Activated T-cell treated with anti-CD3 and anti-CD28 coated beads, Interleukin-2, amount 50 U/mL, for 1 hour (primary cell): ENCODE results near the gene DIS3L2.

Source experiments
- DNase-seq: peaks from one replicate; pipeline ENCODE4 v3.0.0-alpha.2; 2020

Gene DIS3L2

GRCh38 chr2:232327105-232328031 is 365.9 kb downstream of the DIS3L2 start:
- DNase-seq = peak; percentile 90

- no peak for DNase-seq
These were observed 366.5 kb downstream of the DIS3L2 start for GRCh38 chr2:232328032-232328422.

- DNase-seq = peak; percentile 14
These were observed 367.3 kb downstream of the DIS3L2 start for GRCh38 chr2:232328516-232329460.

GRCh38 chr2:232329716-232330067 is 368.2 kb downstream of the DIS3L2 start:
- no peak for DNase-seq

- DNase-seq = peak; percentile 15
These were observed 368.8 kb downstream of the DIS3L2 start for GRCh38 chr2:232330068-232330999.

- DNase-seq = peak; percentile 14
These were observed 369.5 kb downstream of the DIS3L2 start for GRCh38 chr2:232331061-232331460.

- DNase-seq = peak; percentile 8
These were observed 370.1 kb downstream of the DIS3L2 start for GRCh38 chr2:232331641-232332040.

GRCh38 chr2:232332244-232332939 is 370.9 kb downstream of the DIS3L2 start:
- DNase-seq = peak; percentile 10

GRCh38 chr2:232332940-232333259 is 371.4 kb downstream of the DIS3L2 start:
- DNase-seq = no peak

- peak; percentile 16 for DNase-seq
These were observed 372.0 kb downstream of the DIS3L2 start for GRCh38 chr2:232333361-232334135.

- peak; percentile 12 for DNase-seq
These were observed 372.8 kb downstream of the DIS3L2 start for GRCh38 chr2:232334136-232334884.

GRCh38 chr2:232334885-232335205 is 373.3 kb downstream of the DIS3L2 start:
- peak; percentile 4 for DNase-seq

- DNase-seq = peak; percentile 22
These were observed 373.8 kb downstream of the DIS3L2 start for GRCh38 chr2:232335206-232335858.

GRCh38 chr2:232335859-232336215 is 374.3 kb downstream of the DIS3L2 start:
- no peak for DNase-seq

GRCh38 chr2:232336241-232336736 is 374.8 kb downstream of the DIS3L2 start:
- peak; percentile 6 for DNase-seq

- peak; percentile 10 for DNase-seq
These were observed 375.6 kb downstream of the DIS3L2 start for GRCh38 chr2:232336981-232337720.

GRCh38 chr2:232338094-232338758 is 376.7 kb downstream of the DIS3L2 start:
- DNase-seq = peak; percentile 8

- peak; percentile 11 for DNase-seq
These were observed 377.2 kb downstream of the DIS3L2 start for GRCh38 chr2:232338759-232339106.
